PC-3 (cell line): Measurements from ENCODE around the gene EN2. TPM values are rescaled to one million over a fixed set of nuclear protein-coding genes. Genes with fewer than 3 reads are reported as not detected.

Experiments used
- ATAC-seq: fragments of 200-7000 bp; cut with Tn5 transposase; 2 replicates; pipeline ENCODE4 v1.9.1; 2020; ENCODE audit warnings: mild to moderate bottlenecking, moderate library complexity
- BruUV-seq: library from RNA; stranded (reverse); fragments of 400-500 nt; replicated peaks from 2 replicates; lab custom pipeline; 2021; lab: Mats Ljungman, UMichigan
- CTCF ChIA-PET: fragments of 300-600 bp; sonication (Branson Sonifier 250); formaldehyde crosslinking; loops from one replicate; lab custom pipeline; 2022; ENCODE audit warnings: antibody characterized with exemption; lab: Charles Lee
- POLR2A ChIA-PET: fragments of 300-600 bp; sonication (Branson Sonifier 250); formaldehyde crosslinking; loops from one replicate; lab custom pipeline; 2022; ENCODE audit warnings: antibody characterized with exemption; ENCODE audit not compliant: unreplicated experiment; lab: Charles Lee
- DNase-seq: peaks from one replicate; pipeline ENCODE4 v3.0.0-alpha.2; 2015
- H2AFZ ChIP-seq: fragments of 300-600 bp; sonication (generic); 2 replicates; pipeline ENCODE4 v1.6.0; 2016; ENCODE audit warnings: antibody characterized with exemption, low read length
- H3F3A ChIP-seq: fragments of 300-600 bp; sonication (generic); one replicate; pipeline ENCODE4 v1.6.0; 2017; ENCODE audit warnings: antibody characterized with exemption, low read length, control low read depth, mild to moderate bottlenecking; ENCODE audit not compliant: unreplicated experiment
- H3K27ac ChIP-seq: fragments of 300-600 bp; sonication (generic); 2 replicates; pipeline ENCODE4 v1.5.1; 2016; ENCODE audit warnings: mild to moderate bottlenecking, low read length
- H3K27me3 ChIP-seq: fragments of 300-600 bp; sonication (generic); 2 replicates; pipeline ENCODE4 v1.6.1; 2016; ENCODE audit warnings: low read length, mixed read lengths
- H3K36me3 ChIP-seq: fragments of 300-600 bp; sonication (generic); 2 replicates; pipeline ENCODE4 v1.6.1; 2016; ENCODE audit warnings: low read depth, mixed run types, low read length, mixed read lengths
- H3K4me1 ChIP-seq: fragments of 300-600 bp; sonication (generic); 2 replicates; pipeline ENCODE4 v1.5.1; 2016; ENCODE audit warnings: low read length; ENCODE audit not compliant: insufficient read depth
- H3K4me2 ChIP-seq: fragments of 300-600 bp; sonication (generic); 2 replicates; pipeline ENCODE4 v1.6.0; 2016; ENCODE audit warnings: low read length
- H3K4me3 ChIP-seq: fragments of 300-600 bp; sonication (generic); 2 replicates; pipeline ENCODE4 v1.5.1; 2016; ENCODE audit warnings: mild to moderate bottlenecking, low read length, mixed read lengths
- H3K79me2 ChIP-seq: fragments of 300-600 bp; sonication (generic); 2 replicates; pipeline ENCODE4 v1.6.1; 2017; ENCODE audit warnings: low read length, mixed read lengths
- H3K9ac ChIP-seq: fragments of 300-600 bp; sonication (generic); 2 replicates; pipeline ENCODE4 v1.6.0; 2016; ENCODE audit warnings: mild to moderate bottlenecking, low read length
- H3K9me2 ChIP-seq: fragments of 300-600 bp; sonication (generic); replicated peaks from 2 replicates; pipeline ENCODE4 v1.6.1; 2016; ENCODE audit warnings: mixed run types, low read length, mixed read lengths
- H3K9me3 ChIP-seq: fragments of 300-600 bp; sonication (generic); 2 replicates; pipeline ENCODE4 v1.6.1; 2016; ENCODE audit warnings: low read length, mixed read lengths
- H4K20me1 ChIP-seq: fragments of 300-600 bp; sonication (generic); 2 replicates; pipeline ENCODE4 v1.6.1; 2016; ENCODE audit warnings: low read length, mixed read lengths
- CTCF ChIP-seq: fragments of 300-600 bp; sonication (generic); conservative IDR thresholded peaks from 2 replicates; pipeline ENCODE4 v1.5.1; 2017; ENCODE audit warnings: antibody characterized with exemption, low read depth, mild to moderate bottlenecking, low read length
- EZH2 ChIP-seq: fragments of 300-600 bp; sonication (generic); IDR thresholded peaks from one replicate; pipeline ENCODE4 v1.6.1; 2017; ENCODE audit warnings: antibody characterized with exemption, mild to moderate bottlenecking, low read length; ENCODE audit not compliant: unreplicated experiment
- EZH2phosphoT487 ChIP-seq: fragments of 300-600 bp; sonication (generic); IDR thresholded peaks from 2 replicates; pipeline ENCODE4 v1.6.1; 2018; ENCODE audit warnings: mild to moderate bottlenecking, antibody characterized with exemption, low read length, borderline replicate concordance
- intact Hi-C: fragments of 100-400 bp; cut with micrococcal nuclease; formaldehyde crosslinking; loops from 2 replicates; pipeline ENCODE4 v1.9.0; 2023
- total RNA-seq: library from RNA; depleted of rRNA; stranded (reverse); fragments of >200 nt; gene quantifications from 2 replicates; pipeline ENCODE4 v1.2.3, GENCODE V29; 2014

Gene EN2
- total RNA-seq, 1 experiment from 2014 or later = 2.3 TPM

GRCh38 chr7:155512246-155512887 lies 54.4 kb downstream of the EN2 start:
- Histone ChIP-seq H2AFZ (no peak overlapping the region), H3K36me3 (no peaks in the 10 kb centered on the region), H3K79me2 (no peaks in the 10 kb centered on the region), H3K9me3 (no peaks in the 10 kb centered on the region), H3K9me2 (no peaks in the 10 kb centered on the region), H3F3A (no peaks in the 10 kb centered on the region), H3K4me2 (no peak overlapping the region), H3K4me3 (no peak overlapping the region), H3K27me3 (peaks cover 97% of the 10 kb centered on the region), H3K9ac (no peak overlapping the region), H3K4me1 (no peaks in the 10 kb centered on the region), H4K20me1 (0 out of 2 replicates have a peak, but pooled peaks cover 5% of the 10 kb centered on the region), H3K27ac (no peak overlapping the region)
- intact Hi-C loops = no loop called here
- POLR2A ChIA-PET = no interaction called here
- no peak for DNase-seq
- CTCF ChIA-PET = no interaction called here
- no peak for ATAC-seq
- no TSS peak for BruUV-seq
- TF ChIP-seq EZH2 (no peak), CTCF (no peak), EZH2phosphoT487 (no peak)

- peaks cover 97% of the 10 kb centered on the region for H3K27me3 ChIP-seq
- H3K79me2 ChIP-seq = no peaks in the 10 kb centered on the region
- ATAC-seq (no peak), DNase-seq (no peak)
- intact Hi-C loops = no loop called here
- no peaks in the 10 kb centered on the region for H3K9me2 ChIP-seq
- no peak overlapping the region for H2AFZ ChIP-seq
- H4K20me1 ChIP-seq = 0 out of 2 replicates have a peak, but pooled peaks cover 5% of the 10 kb centered on the region
- H3K4me3 ChIP-seq = no peak overlapping the region
- H3K36me3 ChIP-seq = no peaks in the 10 kb centered on the region
- ChIA-PET CTCF (no interaction called here), POLR2A (no interaction called here)
- H3K4me2 ChIP-seq = no peak overlapping the region
- no TSS peak for BruUV-seq
- H3K9ac ChIP-seq = no peak overlapping the region
- no peaks in the 10 kb centered on the region for H3K4me1 ChIP-seq
- H3K27ac ChIP-seq = no peak overlapping the region
- H3K9me3 ChIP-seq = no peaks in the 10 kb centered on the region
- H3F3A ChIP-seq = no peaks in the 10 kb centered on the region
- TF ChIP-seq CTCF = no peak
- TF ChIP-seq EZH2phosphoT487 = no peak
- no peak for TF ChIP-seq EZH2
Measured at GRCh38 chr7:155513543-155514285, 55.8 kb downstream of the EN2 start.

GRCh38 chr7:155514296-155514695 lies 56.4 kb downstream of the EN2 start:
- Histone ChIP-seq H3K27ac (no peak overlapping the region), H3F3A (no peaks in the 10 kb centered on the region), H3K9me2 (no peaks in the 10 kb centered on the region), H3K4me1 (no peaks in the 10 kb centered on the region), H3K27me3 (peaks cover 96% of the 10 kb centered on the region), H3K36me3 (no peaks in the 10 kb centered on the region), H3K4me3 (no peak overlapping the region), H3K9me3 (no peaks in the 10 kb centered on the region), H4K20me1 (0 out of 2 replicates have a peak, but pooled peaks cover 5% of the 10 kb centered on the region), H2AFZ (no peak overlapping the region), H3K79me2 (no peaks in the 10 kb centered on the region), H3K9ac (no peak overlapping the region), H3K4me2 (no peak overlapping the region)
- intact Hi-C loops = no loop called here
- BruUV-seq = no TSS peak
- ATAC-seq = no peak
- TF ChIP-seq CTCF (no peak), EZH2phosphoT487 (no peak), EZH2 (no peak)
- POLR2A ChIA-PET = no interaction called here
- CTCF ChIA-PET = no interaction called here
- DNase-seq = no peak
